GM12878 (cell line): ENCODE results near the gene HSD3B2. TPM values are rescaled to one million over a fixed set of nuclear protein-coding genes. Genes with fewer than 3 reads are reported as not detected.

ENCODE experiments used
- CBFB ChIP-seq: IDR thresholded peaks from 2 replicates; pipeline ENCODE4 v1.6.1; 2016; ENCODE audit warnings: antibody characterized with exemption, low read depth
- CHD2 ChIP-seq: IDR thresholded peaks from 2 replicates; pipeline ENCODE4 v1.6.1; 2011; ENCODE audit warnings: low read depth, low read length, improper control_type of control experiment, borderline replicate concordance
- E2F8 ChIP-seq: fragments of 450-650 bp; IDR thresholded peaks from 2 replicates; pipeline ENCODE4 v1.6.1; 2018; ENCODE audit warnings: mild to moderate bottlenecking, low read depth, moderate library complexity; ENCODE audit not compliant: partially characterized antibody
- REST ChIP-seq: IDR thresholded peaks from 2 replicates; pipeline ENCODE4 v1.6.1; 2012; ENCODE audit warnings: mild to moderate bottlenecking, low read depth, low read length
- SMARCA5 ChIP-seq: fragments of 450-650 bp; IDR thresholded peaks from 2 replicates; pipeline ENCODE4 v1.6.1; 2017; ENCODE audit warnings: mild to moderate bottlenecking
- TARDBP ChIP-seq: IDR thresholded peaks from 2 replicates; pipeline ENCODE4 v1.6.1; 2016; ENCODE audit warnings: borderline replicate concordance
- ZBTB11 ChIP-seq: fragments of 450-650 bp; formaldehyde crosslinking; IDR thresholded peaks from 2 replicates; pipeline ENCODE4 v1.5.0; 2022; ENCODE audit warnings: mild to moderate bottlenecking, missing genetic modification characterization
- ZNF24 ChIP-seq: fragments of 450-650 bp; IDR thresholded peaks from 2 replicates; pipeline ENCODE4 v1.6.1; 2017; ENCODE audit warnings: antibody characterized with exemption, mild to moderate bottlenecking
- ZNF592 ChIP-seq: fragments of 450-650 bp; IDR thresholded peaks from 2 replicates; pipeline ENCODE4 v1.6.1; 2017; ENCODE audit warnings: mild to moderate bottlenecking, moderate library complexity
- polyA plus RNA-seq, 11 experiments: library from polyadenylated mRNA; depleted of rRNA in 4 of 11; unstranded in 6 of 11; stranded (reverse) in 5 of 11; fragments of >200 nt; fragmentation: Nextera tagmentation in 4 of 11; fragmentation: Illumina TruSeq in 1 of 11; extraction: Ambion mirVana in 4 of 11; extraction: Trizol in 1 of 11; gene quantifications; 1 replicate in 1 of 11; 2 replicates in 10 of 11; pipeline versions ENCODE4 v1.2.1 to v1.2.3, GENCODE V29; 2011 to 2016; ENCODE audit warnings: inconsistent platforms in 2 of 11, missing spikeins in 2 of 11, low read depth in 1 of 11
- total RNA-seq, 4 experiments: library from RNA; depleted of rRNA in 3 of 4; stranded (reverse); fragments of >200 nt in 3 of 4; fragmentation: Illumina TruSeq in 1 of 4; extraction: Trizol in 1 of 4; gene quantifications; 2 replicates each; pipeline versions ENCODE4 v1.2.1 to v1.2.3, GENCODE V29; 2013 to 2021

The HSD3B2 gene
- total and polyA plus RNA-seq, 10 of the 15 experiments (the other 5 are each of a cell fraction or from before 2014, with no cell fraction given) = 0.56 TPM; not detected in 9

- TF ChIP-seq ZNF592 = no peak
- no peak for TF ChIP-seq ZBTB11 (CRISPR knock-in tag)
- no peak for TF ChIP-seq ZNF24
- no peak for TF ChIP-seq SMARCA5
- TF ChIP-seq CBFB = no peak
- TF ChIP-seq TARDBP = no peak
- no peak for TF ChIP-seq E2F8
- no peak for TF ChIP-seq CHD2
- no peak for TF ChIP-seq REST
Observed at GRCh38 chr1:119387858-119388257, 27.1 kb upstream of the HSD3B2 start (continued).
